Fibroblast of skin of left quadriceps (primary cell): ENCODE data around the gene MED15.
"Not testable (repeated sequence)": the region's sequence is repeated elsewhere in the genome, so short reads cannot be mapped to it uniquely, and the experiment has no call there.

ENCODE experiments used
- DNase-seq, 2 experiments: peaks; one replicate each; pipeline ENCODE4 v3.0.0-alpha.2; 2013; ENCODE audit warnings: low read depth in 2 of 2

The MED15 gene

GRCh38 chr22:20584029-20584871 is 76.8 kb downstream of the MED15 start:
- no peak for DNase-seq

GRCh38 chr22:20584872-20585638 is 77.6 kb downstream of the MED15 start:
- DNase-seq: no peak

GRCh38 chr22:20585639-20586402 is 78.4 kb downstream of the MED15 start:
- no peak for DNase-seq

GRCh38 chr22:20586403-20586745 is 79.0 kb downstream of the MED15 start:
- DNase-seq: no peak

- DNase-seq: no peak
Observed at GRCh38 chr22:20587206-20587958, 80.0 kb downstream of the MED15 start.

GRCh38 chr22:20588092-20588842 is 80.9 kb downstream of the MED15 start:
- DNase-seq: no peak

GRCh38 chr22:20588843-20589581 is 81.6 kb downstream of the MED15 start:
- no peak for DNase-seq

GRCh38 chr22:20589614-20590476 is 82.4 kb downstream of the MED15 start:
- DNase-seq: no peak

GRCh38 chr22:20590477-20591294 is 83.3 kb downstream of the MED15 start:
- no peak for DNase-seq

GRCh38 chr22:20591295-20591645 is 83.9 kb downstream of the MED15 start:
- no peak for DNase-seq

- DNase-seq: no peak
Observed at GRCh38 chr22:20591660-20592310, 84.4 kb downstream of the MED15 start.

GRCh38 chr22:20594038-20594437 is 86.6 kb downstream of the MED15 start:
- DNase-seq: not testable (repeated sequence)

- not testable (repeated sequence) for DNase-seq
Observed at GRCh38 chr22:20594486-20594885, 87.1 kb downstream of the MED15 start.

- no peak for DNase-seq
Observed at GRCh38 chr22:20595461-20595860, 88.1 kb downstream of the MED15 start.

GRCh38 chr22:20599117-20599516 is 91.7 kb downstream of the MED15 start:
- DNase-seq: no peak

- DNase-seq: no peak
Observed at GRCh38 chr22:20600137-20600673, 92.8 kb downstream of the MED15 start.

GRCh38 chr22:20601308-20601707 is 93.9 kb downstream of the MED15 start:
- no peak for DNase-seq
